CD4-positive, alpha-beta T cell treated with Interleukin-15 for 1 hour (primary cell): ENCODE data around the gene ECEL1.

Source experiments
- DNase-seq: peaks from one replicate; pipeline ENCODE4 v3.0.0-alpha.2; 2020

ECEL1 gene

DNA sequence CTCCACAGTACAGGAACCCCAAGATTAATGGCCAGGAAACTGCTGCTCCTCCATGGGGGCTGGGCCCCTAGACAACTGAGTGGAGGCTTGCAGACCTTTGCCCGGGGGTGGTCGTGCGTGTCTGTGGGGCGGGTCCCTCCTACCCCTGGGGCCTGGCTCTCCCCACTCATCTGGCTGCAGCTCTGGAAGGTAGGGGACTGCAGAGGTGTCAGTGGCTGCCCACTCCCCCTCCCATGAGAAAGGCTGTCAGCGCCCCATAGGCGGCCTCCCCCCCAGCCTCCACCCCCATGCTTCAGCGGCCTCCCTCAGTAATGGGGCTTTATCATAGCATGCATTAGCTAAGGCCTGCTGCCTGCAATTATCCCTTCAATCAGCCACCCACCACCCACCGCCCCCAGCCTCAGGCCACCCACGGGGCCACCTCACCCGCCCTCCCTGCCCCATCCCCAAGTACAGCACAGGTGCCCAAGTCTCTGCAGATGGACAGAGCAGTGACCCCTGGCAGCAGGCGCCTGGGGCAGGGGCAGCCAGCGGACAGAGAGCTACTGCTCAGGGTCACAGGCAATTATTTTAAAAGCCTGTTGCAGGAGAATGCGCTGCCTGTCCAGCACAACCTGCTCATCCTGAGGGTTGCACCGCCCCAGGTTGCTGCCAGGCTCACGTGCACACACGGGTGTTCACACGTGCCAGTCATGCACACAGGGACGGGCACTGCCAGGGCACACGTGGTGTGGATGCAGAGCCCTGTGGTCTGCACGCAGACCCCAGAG, 9.1 kb upstream of the ECEL1 start:
- DNase-seq = no peak

DNA sequence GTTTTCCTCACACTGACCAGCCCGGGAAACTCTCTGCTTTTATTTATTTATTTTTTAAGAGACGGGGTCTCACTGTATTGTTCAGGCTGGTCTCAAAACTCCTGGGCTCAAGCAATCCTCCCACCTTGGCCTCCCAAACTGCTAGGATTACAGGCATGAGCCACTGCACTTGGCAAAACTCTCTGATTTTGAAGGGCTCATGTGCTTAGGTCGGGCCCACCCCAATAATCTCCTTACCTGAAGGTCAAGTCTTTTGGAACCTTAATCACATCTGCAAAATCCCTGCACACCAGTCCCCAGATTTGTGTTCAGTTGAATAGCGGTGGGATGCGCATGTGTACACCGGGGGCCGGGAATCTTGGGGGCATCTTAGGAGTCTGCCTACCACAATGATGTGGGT, 7.7 kb upstream of the ECEL1 start:
- no peak for DNase-seq

DNA sequence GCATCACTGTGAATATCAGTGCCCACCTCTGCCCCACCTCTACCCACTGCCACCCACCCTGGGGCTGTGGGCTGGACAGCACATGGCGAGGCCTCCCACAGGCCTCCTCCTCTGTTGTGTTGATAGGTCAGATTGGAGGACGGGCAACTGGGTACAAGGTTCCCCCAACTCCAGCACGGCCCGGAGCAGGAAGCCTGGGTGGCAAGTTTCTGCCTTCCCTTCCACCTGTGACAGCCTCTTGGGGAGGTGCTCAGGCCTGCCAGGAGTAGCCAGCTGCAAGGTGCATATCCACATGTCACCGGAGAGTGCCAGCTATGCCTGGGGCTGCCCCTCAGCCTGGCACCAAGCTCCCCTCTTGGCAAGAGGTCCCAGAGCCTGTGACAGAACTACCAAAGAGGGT, 6.9 kb upstream of the ECEL1 start:
- no peak for DNase-seq

DNA sequence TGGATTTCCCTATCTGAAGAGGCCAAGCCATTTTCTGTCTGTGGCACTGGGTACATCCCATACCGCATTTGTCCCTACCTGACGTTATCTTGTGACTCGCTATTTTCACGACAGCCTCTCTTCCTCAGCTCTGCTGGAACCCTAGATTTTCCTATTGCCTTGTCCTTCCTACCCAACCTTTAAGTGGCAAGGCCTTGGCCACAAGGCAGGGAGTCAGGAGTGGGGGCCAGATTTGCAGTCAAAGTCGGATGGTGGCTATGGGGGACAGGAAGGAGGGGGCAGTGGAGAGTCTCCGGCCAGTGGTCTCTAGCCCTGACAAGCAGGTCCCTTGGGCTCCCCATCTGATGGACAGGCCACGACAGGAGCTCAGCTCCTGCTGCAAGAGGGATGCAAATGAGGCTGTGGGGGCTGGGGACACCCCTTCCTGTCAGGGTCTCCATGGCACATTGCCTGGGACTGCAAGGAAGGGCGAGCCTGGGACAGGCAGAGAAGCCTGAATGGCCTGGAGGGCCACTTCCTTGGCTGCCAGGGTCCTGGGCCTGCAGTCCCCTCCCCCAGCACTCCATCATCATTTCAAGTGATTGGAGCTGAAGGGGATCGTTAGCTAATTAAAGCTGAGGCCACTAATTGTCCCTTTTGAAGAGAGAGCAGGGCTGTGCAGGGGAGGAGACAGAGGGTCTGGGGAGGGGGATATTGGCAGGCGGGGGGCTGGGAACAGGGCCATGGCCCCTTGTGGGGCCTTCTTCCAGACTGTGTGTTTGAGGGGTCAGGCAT, 6.3 kb upstream of the ECEL1 start:
- DNase-seq = no peak

DNA sequence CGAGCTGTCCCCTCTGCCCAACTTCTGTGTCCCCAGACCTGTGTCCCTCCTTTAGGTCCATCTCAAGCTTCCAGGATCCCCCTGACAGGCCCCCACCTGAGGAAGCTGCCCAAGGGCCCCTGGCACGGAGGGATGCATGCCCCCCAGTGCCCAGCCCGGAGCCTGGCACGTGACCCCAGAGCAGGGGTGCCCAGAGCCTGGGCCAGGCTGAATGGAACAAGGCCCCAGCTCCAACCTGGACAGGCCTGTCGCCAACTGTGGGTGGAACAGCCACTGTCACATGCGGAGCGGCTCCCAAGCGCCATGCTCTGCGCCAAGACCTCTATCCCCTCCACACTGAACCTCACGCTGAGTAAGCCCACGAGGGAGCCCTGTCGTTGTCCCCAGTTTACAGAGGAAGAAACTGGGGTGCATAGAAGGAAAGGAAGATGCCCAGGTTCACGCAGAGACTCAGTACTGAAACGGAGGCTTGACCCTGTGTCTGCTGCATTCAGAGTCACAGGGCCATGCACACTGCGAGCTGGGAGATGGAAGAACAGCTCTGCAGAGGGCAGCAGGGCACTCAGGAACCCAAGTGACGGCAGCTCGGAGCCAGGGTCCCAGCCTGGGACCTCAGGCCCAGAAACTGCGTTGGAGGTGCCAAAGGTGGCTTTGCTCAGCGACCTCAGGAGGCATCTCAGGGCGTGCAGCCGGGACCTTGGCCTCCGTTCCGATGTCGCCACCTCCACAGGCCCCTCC, 5.5 kb upstream of the ECEL1 start:
- no peak for DNase-seq

DNA sequence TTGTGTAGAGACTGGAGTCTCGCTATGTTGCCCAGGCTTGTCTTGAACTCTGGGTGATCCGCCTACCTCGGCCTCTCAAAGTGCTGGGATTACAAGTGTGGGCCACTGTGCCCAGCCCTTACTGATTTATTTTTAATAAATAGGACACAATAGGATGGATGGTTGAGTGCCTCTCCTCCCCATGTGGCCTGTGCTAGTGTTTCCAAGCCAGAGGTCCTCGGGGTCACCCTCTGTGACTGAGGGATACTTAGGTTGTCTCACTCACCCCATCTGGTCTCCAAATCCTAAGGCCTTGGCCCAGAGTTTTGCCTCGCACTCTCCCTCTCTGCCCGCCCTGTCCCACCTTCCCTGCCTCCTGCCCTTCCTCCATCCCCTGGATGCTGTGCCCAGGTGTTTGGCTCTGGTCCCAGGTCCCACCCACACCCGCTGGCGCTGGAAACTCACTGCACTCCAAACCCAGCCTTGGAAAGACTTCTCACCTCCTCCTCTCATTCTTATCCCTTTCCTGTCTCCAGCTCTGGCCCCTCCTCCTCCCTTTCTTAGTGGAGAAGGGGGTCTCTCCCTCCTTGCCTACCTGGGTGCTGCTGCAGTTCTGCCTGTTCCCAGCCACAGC, 4.7 kb upstream of the ECEL1 start:
- no peak for DNase-seq

DNA sequence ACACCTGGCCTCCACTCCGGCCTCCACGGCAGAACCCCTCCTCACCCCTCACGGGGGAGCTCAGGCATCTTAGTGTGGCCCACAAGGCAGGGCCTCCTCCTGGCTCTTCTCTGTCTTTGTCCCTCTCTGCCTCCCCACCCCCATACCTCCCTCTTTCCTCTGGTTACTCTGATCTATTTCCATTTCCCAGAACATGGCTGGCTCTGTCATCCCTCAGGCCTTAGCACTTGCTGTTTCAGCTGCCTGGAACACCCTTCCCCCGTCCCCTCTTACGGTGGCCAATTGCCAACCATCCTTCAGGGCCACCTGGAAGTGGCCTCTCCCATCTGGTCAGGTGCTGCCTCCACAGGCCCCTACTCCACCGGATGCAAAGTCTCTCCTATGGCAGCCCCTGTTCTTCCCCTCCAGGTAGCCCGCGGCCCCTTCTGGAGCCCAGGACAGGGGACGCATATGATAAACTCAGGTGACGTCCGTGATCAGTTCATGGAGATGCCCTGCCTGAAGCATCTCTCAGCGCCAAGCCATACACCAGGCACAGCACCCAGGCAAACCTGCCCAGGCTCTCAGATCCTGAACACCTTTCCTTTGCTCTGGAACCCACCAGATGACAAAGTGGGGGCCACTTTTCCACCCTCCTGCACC, 3.6 kb upstream of the ECEL1 start:
- DNase-seq = peak; percentile 15

DNA sequence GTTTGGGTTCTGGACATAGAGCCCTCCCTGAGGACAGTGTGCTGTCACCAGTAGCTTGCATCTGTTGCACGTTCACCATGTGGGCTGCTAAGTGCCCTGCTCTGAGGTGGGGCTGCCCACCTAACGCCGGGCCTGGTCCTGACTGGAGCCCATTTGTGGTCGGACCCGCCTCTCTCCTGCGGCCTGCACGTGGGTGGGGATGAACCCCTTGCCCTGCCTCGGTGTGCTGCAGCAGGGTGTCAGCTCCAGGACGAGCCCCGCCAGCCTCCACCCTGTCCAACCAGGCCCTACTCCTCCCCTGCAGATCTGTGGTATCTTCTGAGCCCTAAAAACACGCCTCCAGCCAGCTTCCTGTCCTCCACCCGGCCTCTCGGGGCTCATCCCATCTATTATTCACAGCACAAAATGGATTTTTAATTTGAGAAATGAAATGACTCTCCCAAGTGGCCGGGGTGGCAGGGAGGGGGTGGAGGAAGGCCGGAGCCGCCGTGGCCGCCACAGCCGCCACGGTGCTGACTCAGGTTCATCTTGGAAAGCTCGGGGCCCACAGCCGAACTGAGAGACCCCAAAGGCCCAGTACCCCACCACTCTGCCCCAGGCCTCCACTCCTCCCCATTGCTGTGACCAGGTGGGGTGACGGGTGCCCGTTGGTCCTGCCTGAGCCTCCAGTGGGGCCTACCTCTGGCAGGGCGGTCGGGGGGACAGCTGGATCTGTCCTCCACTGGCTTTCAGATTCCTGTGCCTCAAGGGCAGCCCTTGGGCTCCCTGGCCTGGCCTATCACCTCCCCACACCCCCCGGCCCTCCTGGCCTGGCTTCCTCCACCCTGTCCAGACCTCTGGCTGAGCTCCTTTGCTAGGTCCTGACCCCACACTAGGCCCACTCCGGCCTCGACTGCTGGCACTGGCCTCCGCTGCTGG, 2.8 kb upstream of the ECEL1 start:
- peak; percentile 10 for DNase-seq

DNA sequence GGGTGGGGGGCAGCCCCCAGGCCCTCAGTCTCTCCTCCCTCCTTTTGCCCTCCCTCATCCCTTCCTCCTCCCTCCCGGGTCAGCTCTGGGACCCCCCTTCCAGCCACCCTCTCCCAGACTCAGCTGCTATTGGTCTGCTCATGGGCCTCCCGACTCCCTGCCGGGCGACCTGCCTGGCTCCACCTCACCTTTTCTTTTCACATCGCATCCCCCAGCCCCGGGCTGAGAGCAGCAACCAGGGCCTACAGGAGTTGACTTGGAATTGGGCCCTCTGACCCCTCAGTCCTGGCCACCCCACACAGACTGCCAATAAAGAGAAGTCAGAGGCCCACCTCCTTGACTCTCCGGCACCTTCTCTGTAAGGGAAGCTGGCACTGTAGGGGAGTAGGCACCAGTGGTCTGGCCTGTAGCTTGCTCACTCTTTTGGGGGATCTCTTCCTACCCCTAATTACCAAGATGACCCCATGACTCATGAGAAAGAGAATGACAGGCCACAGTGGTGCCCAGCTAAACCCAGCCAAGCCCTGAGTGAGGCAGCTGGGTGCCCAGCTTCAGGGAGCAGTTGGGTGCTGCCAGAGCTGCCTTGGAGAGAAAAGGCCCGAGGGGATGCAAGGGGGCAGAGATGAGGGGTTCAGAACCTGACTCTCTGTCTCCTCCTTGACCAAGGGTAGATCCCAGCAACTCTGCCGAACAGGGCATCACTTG, 2.0 kb upstream of the ECEL1 start:
- DNase-seq = peak; percentile 10

DNA sequence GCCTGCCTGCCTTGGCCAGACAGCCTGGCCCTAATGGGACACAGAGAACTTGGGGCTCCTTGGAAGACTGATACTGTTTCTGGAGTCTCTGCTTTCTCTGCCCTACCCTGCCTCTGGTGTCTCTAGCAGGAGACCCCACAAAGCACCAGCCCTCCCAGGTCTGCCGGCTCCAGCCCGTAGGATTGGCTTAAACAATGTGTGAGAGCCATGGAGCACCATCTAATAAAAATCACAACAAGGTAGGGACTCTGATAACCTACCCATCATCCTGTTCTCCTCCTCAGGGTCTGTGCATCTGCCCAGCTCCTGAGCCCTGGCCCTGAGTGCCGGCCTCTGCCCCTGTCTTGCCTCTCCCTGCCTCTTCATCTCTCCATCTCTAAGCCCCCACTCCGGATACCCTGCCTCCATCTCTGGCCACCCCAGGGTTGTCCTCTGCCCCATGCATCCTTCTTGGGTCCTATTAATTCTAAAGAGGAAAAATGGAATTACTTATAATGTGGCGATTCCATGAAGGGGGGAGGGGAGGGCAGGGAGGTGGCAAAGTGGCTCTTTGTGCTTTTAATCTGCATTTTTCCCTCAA, 1.2 kb upstream of the ECEL1 start:
- peak; percentile 7 for DNase-seq

DNA sequence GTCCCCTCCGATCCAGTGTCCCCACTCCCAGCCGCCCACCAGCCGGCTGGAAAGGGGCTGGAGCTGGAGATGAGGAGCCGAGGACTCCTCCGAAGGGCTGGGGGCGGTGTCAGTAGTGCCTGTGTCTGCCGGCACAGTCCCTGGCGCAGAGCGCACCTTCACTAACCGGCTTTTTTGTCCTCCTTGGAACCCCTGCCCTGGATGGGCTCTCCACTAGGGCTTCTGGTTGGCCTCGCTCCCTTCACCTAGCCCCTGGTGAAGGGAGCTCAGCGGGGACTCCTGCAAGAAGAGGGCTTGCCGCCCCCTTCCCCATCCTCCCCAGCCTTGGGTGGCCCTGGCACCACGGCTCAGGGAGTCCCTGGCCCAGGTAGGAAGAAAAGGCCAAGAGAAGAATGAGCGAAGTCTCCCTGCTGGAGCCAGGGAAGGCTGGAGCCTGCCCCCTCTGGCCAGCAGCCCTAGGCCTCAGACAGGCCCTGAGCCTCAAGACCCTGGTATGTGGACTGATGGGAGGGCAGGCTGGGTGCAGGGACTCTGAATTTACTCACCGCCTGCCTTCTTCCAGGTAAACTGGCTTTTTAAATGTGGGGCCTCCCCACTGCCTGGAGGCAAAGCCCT, 570 bp upstream of the ECEL1 start:
- DNase-seq = no peak

DNA sequence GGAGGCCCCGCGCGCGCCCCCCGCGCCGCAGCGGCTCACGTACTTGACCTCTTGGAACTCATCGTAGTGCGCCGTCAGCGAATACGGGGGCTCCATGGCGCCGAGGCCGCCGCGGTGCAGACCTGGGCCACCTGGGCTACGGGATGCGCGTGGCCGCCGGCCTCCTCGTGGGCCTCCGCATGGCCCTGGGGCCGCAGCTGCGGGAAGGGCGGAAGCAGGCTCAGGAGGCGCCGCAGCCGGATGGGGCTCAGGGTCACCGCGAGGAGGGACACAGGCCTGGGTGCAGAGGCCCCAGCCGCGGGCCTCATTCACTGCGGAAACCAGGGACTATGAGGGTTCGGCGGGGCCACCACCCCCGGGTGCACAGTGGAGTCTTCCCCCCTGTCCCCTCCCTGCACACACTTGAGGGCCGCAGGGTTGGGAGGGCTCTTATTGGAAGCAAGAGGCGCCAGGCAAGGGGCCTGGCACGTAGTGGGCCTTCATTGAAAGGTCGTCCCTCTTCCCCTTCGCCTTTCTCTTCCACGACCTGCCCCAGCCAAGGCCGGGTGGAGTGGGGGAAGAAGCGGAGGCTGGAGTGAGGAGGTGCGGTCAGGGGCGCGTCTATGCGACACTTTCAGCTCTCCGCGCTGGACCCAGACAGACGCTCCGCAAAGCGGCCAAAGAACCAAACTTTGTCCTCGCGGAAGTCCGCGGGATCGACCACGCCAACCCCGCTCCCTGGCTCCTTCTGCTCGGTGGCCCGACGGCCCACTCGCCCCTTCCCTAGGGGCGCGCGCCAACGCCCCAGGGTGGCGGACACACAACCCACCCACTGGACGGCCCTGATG, 863 bp downstream of the ECEL1 start:
- DNase-seq = peak; percentile 12

DNA sequence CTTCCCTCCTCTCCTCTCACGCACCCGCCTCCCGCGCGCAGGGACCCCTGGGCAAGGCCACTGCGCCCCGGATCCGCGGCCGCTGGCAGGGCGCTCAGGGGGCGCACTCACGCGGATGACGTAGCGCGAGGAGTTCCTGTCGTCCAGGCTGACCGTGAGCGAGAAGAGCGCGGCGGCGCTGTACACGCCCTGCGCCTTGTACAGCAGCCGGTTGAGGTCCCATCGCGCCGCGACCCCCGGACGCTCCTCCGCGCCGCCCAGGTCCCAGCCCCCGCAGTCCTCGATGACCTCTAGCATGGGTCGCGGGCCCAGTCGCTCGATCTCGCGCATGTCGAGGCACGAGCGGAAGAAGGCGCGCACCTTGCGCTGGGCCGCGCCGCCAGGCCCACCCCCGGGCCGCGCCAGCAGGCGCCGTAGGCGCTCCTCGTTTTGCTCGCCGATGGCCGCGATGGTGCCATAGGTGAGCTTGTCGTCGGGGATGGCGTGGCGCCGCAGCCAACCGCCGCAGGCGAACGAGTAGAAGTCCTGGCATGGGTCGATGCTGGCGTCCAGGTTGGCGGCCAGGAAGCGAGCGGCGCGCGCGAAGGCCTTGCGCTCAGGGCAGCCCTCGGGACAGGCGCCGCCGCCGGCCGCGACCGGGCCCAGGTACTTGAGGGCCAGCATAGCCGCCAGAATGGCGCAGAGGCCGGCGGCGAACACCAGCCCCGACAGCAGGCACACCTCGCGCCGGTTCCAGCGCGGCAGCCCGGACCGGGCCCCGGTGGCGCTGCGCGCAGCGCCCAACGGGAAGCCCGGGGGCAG, 1.7 kb downstream of the ECEL1 start:
- no peak for DNase-seq

DNA sequence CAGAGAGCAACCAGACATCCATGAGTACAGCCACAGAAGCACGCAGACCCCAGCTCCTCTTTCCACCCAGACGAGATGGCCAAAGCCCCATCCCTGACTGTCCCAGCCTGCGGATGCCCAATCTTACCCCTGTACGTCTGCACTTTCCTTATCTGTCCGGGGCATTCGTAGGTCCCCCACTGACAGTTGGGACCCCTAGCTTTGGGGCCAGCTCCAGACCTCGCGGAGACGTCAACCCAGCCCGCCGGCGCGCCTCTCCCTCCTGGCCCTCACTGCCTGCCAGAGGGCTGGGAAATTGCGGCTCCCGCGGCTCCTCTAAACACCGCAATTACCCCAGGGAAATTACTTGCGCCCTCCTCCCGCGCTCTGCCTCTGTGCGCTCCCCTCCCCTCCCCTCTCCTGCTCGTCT, 2.3 kb downstream of the ECEL1 start:
- no peak for DNase-seq

DNA sequence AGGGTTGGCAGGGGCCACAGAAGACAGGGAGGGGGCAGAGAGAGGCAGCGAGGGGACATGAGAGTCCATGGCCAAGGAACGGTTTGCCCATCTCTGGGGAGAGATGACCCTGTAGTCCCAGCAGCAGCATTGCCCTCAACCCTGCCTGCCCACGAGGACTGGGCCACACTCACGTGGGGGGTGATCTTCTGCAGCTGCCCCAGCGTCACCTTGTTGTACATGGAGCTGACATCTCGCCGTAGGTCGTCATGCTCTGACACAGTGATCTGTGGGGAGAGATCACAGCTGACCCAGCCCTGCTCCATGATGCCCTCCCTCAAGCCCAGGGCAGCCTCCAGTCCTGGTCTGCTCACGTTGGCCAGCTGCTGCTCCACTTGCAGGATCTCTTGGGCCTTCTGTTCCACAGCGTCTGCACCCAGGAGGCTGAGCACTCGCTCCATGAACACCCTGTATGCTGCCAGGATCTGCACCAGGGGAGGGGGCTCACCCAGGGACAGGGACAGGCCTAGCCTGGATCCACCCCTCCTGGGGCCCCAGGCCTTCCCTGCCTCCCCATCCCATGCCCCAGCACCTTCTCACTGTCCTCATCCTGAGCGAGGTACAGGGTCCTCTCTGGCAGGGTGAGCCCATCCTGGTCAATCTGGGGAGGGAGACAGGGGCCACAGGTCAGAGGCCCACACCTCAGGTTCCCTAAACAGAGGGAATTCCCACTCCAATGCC, 2.8 kb downstream of the ECEL1 start:
- no peak for DNase-seq

DNA sequence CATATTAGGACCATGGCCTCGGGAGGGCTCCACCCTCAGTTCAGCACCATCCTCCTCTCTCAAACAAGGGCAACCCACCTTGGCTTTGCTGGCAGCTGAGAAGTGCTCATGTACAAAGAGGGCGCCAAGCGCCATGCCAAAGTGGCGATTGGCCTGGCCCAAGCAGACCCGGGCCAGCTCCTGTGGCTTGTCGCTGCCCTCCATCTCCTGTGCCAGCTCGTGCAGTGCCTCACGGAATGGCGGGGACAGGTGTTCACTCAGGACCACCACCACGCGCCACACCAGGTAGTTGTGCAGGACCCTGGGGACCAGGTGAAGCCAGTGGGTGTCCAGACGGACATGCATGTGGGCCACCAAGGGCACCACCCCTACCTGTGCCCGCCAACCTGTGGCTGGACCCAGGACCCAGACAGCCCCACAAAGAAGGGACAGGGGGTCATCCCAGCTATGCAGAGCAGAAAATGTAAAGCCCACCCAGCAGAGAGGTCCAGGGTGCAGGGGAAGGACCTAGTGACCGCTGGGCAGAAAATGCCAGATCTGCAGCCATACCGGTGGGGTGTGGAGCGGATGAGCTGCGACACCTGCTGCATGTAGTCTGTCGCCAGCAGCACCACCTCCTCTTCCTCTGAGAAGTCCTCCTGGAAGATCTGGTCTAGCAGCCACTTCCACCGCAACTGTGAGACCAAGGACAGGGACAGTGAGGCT, 3.6 kb downstream of the ECEL1 start:
- peak; percentile 9 for DNase-seq
